GM12874 (cell line): ENCODE results near the gene SLC26A11.

Experiments
- TF ChIP-seq, protein P1 (sequence below): IDR thresholded peaks from 2 replicates; pipeline ENCODE4 v1.5.1; 2011; ENCODE audit warnings: low read depth, mild to moderate bottlenecking, control low read depth, low read length, moderate library complexity; ENCODE audit not compliant: insufficient read depth

The SLC26A11 gene

DNA sequence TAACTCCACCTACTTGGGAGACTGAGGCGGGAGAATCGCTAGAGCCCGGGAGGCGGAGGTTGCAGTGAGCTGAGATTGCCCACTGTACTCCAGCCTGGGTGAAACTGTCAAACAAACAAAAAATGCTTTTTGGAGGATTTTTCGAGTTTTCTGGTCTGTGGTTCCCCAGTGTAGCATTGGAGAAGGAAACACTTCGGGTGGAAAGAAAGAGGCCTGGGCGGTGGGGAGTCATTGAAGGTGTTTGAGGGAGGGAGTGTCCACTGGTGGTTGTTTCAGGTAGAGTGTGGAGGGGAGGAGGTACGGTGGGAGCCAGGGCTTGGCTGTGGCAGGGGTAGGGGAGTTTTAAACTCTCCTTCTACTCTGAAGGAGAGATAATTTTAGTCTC lies 41.7 kb downstream of the SLC26A11 start:
- TF ChIP-seq, protein P1, sequence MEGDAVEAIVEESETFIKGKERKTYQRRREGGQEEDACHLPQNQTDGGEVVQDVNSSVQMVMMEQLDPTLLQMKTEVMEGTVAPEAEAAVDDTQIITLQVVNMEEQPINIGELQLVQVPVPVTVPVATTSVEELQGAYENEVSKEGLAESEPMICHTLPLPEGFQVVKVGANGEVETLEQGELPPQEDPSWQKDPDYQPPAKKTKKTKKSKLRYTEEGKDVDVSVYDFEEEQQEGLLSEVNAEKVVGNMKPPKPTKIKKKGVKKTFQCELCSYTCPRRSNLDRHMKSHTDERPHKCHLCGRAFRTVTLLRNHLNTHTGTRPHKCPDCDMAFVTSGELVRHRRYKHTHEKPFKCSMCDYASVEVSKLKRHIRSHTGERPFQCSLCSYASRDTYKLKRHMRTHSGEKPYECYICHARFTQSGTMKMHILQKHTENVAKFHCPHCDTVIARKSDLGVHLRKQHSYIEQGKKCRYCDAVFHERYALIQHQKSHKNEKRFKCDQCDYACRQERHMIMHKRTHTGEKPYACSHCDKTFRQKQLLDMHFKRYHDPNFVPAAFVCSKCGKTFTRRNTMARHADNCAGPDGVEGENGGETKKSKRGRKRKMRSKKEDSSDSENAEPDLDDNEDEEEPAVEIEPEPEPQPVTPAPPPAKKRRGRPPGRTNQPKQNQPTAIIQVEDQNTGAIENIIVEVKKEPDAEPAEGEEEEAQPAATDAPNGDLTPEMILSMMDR, result no peak

DNA sequence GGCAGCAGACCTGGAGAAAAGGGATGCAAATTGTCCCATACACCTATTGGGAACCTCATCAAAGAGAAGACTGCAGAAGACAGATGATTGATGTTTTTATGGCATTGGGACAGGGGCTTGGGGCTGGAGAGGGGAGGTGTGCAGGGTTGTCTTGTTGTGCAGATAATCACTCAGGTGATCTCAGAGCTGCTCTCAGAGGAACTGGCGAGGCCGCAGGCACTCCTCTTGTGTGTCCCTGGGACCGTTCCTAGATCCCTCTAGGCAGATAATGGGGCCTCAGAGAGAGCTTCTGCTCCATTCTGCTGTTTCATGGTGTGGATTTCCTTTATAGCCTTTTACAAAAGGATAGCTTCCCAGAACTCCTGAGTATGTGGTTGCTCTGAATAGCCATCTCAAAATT lies 42.1 kb downstream of the SLC26A11 start:
- TF ChIP-seq, protein P1, result no peak

DNA sequence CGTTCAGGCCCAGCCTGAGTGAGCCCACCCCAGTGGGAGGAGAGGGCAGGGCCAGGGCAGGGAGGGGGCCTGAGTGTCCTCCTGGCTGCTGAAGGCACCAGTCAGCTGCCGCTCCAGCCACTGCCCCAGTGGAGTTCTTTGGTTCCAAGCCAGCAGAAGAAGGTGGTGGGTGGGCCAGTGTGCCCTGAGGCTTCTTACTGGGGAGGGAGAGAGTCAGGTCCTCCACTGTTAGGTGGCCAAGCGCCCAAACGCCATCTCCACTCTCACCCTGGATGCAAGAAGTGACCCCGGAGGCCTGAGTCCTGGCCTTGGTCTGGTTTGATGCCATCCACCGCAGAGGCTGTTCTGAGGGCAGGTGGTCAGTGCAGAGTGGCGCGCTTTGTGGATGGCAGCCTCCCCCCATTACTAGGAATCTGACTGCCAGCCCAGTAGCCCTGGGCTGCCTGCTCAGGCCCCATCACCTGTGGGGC lies 42.6 kb downstream of the SLC26A11 start:
- TF ChIP-seq, protein P1, result no peak

- TF ChIP-seq, protein P1, result peak; percentile 38
Measured at GRCh38 chr17:80263253-80264204, 43.3 kb downstream of the SLC26A11 start.

- TF ChIP-seq, protein P1, result no peak
Measured at GRCh38 chr17:80264205-80265075, 44.2 kb downstream of the SLC26A11 start.

DNA sequence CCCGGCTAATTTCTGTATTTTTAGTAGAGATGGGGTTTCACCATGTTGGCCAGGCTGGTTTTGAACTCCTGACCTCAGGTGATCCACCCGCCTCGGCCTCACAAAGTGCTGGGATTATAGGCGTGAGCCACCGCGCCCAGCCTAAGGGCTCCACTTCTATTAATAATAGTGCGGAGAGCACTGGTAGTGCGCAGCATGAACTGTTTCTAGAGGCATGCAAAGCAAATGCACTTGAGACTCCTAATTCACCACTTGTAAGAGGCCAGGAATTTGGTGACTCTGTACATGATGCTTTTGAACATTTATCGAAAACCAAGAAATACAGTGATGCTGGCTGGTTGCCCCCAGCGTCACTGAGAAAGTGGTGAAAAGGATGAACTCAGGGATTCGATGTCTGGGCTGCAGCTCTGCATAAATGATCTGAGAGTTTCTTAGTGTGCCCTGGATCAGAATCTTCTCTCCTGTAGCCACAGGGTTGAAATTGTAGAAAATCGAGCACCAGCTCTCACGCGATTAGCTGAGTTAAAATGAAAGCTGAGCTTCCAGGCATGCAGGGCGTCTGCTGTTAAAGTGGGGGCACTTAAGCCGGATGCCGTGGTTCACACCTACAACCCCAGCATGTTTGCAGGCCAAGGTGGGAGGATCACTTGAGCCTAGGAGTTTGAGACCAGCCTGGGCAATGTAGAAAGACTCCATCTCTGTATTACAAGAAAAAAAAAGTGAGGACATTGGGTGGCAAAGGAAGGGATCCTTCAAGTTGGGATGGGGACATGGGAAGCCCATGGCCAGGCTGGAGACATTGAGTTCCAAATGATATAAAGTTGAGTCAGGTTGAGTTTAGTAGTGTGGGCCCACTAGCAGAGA lies 45.2 kb downstream of the SLC26A11 start:
- TF ChIP-seq, protein P1, result no peak
